Central memory CD8-positive, alpha-beta T cell (primary cell): ENCODE results near the gene PRCC.
A peak's percentile ranks its signal among the peaks of the same experiment; 100 is the strongest.

Experiments
- ATAC-seq: fragments of 150-1000 bp; cut with Tn5 transposase; replicated peaks from 2 replicates; pipeline ENCODE4 v1.10.0; 2022; ENCODE audit warnings: mild to moderate bottlenecking, moderate FRiP score, moderate number of reproducible peaks; ENCODE audit not compliant: poor library complexity, severe bottlenecking; ENCODE audit errors: extremely low read depth
- DNase-seq, 2 donors: peaks; one replicate each; pipeline ENCODE4 v3.0.0; 2021; ENCODE audit warnings: low spot score in 2 of 2
- H3K27ac Mint-ChIP-seq: one replicate; pipeline ENCODE4 v1.8.0; 2022; ENCODE audit warnings: low read depth, mild to moderate bottlenecking, moderate library complexity, mixed read lengths
- H3K27me3 Mint-ChIP-seq: one replicate; pipeline ENCODE4 v1.8.0; 2022; ENCODE audit warnings: mixed read lengths
- H3K36me3 Mint-ChIP-seq: one replicate; pipeline ENCODE4 v1.8.0; 2022; ENCODE audit warnings: mild to moderate bottlenecking, moderate library complexity, mixed read lengths; ENCODE audit not compliant: insufficient read depth
- H3K4me1 Mint-ChIP-seq: one replicate; pipeline ENCODE4 v1.8.0; 2022; ENCODE audit warnings: mixed read lengths
- H3K4me3 Mint-ChIP-seq: one replicate; pipeline ENCODE4 v1.8.0; 2022; ENCODE audit warnings: mild to moderate bottlenecking, moderate library complexity, mixed read lengths
- H3K9me3 Mint-ChIP-seq: one replicate; pipeline ENCODE4 v1.8.0; 2022; ENCODE audit warnings: mixed read lengths

PRCC gene

DNA sequence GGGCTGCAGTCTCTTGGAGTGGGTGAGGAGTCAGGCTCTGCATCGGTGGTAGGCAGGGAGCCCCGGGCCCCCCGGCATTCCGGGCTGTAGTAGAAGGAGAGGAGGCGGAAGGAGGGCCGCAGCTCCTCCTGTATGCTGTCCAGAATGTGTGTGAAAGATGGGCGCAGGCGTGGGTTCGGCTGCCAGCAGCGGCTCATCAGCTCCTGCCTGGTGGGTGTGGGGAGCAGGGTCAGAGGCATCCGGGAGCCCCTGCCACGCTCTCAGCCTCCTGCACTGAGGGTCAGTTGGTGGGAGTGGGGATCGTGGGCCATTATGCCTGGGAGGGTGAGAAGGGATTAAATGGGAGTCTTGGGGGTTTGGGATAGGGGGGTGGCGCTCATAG lies 73.6 kb downstream of the PRCC start:
- Mint-ChIP-seq H3K27me3 (peaks cover 72% of the 10 kb centered on the region), H3K9me3 (no peaks in the 10 kb centered on the region), H3K27ac (no peak overlapping the region), H3K4me3 (no peak overlapping the region), H3K4me1 (peaks cover 25% of the 10 kb centered on the region), H3K36me3 (peaks cover 6% of the 10 kb centered on the region)
- ATAC-seq (no peak), DNase-seq (no peak)

DNA sequence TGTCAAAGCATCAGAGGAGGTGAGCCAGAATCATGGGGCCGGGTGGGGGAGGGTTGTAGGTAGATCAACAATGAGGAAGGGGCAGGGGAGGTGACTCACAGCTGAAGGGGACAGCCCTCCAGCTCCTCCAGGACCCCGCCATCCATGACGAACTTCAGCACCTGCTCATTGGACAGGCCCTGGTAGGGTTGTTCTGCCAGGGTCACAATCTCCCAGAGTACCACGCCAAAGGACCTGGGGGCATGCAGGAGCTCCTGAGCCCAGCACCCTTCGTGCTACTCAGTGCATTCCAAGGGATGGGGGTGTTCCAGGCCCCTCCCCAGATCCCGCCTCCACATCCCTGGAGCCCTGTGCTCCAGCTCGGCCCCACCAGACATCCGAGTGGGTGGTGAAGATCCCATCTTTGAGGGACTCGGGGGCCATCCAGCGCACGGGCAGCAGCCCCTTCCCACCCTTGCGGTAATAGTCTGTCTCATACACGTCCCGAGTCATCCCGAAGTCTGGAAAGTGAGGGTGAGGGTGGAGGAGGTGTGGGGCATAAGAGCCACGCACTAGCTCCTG lies 74.0 kb downstream of the PRCC start:
- Mint-ChIP-seq H3K4me3 (no peak overlapping the region), H3K36me3 (peaks cover 6% of the 10 kb centered on the region), H3K9me3 (no peaks in the 10 kb centered on the region), H3K27ac (no peak overlapping the region), H3K4me1 (peaks cover 20% of the 10 kb centered on the region), H3K27me3 (peaks cover 76% of the 10 kb centered on the region)
- ATAC-seq (no peak), DNase-seq (no peak)

DNA sequence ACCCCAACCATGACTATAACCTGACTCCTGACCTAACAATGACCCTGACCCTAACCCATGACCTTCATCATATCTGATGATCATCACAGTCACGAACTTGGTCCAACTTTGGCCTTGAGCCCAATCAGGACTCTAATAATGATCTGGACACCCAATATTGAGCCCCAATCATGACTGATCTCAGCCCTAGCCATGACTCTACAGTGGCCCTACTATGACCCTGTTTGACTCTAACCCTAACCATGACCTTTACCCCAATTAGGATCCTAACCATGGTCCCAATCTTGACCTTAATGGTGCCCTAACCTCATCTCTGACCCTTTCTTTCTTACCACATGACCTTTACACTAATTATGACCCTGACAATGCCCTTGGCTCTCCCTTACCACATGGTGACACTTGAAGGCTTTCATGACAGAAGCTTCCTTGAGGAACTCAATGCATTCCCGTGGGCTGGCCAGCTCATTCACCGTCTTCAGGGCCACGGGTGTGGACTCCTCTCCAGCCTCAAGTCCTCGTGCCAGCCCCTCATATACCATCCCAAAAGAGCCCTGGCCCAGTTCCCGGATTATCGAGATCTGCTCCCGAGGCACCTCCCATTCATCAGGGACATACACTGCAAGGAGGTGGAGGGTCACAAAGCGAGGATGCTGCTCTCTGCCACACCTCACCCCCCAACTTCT lies 75.4 kb downstream of the PRCC start:
- peaks cover 88% of the 10 kb centered on the region for H3K27me3 Mint-ChIP-seq
- no peak overlapping the region for H3K27ac Mint-ChIP-seq
- peaks cover 6% of the 10 kb centered on the region for H3K36me3 Mint-ChIP-seq
- no peak for ATAC-seq
- H3K4me3 Mint-ChIP-seq, result no peak overlapping the region
- no peak for DNase-seq
- H3K9me3 Mint-ChIP-seq, result no peaks in the 10 kb centered on the region
- peaks cover 24% of the 10 kb centered on the region for H3K4me1 Mint-ChIP-seq

DNA sequence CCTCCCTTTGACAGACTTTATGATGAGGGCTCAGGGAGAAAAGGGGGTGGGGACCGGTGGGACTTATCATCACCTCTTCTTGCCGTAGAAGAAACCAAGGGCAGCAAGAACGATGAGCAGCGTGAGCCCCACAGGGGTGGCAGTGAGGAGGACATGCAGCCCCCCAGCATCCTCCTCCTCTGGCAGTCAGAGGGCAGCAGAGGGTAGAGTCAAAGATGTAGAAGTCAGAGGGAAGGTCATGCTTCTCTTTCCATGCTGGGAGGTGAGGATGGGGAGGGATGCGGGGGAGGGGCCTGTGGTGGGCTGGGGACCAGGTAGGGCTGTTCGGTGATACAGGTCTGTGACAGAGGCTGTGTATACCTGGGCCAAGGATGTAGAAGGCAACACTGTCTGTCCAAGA lies 76.8 kb downstream of the PRCC start:
- no peaks in the 10 kb centered on the region for H3K9me3 Mint-ChIP-seq
- no peak overlapping the region for H3K27ac Mint-ChIP-seq
- DNase-seq (no peak), ATAC-seq (no peak)
- H3K36me3 Mint-ChIP-seq, result peaks cover 9% of the 10 kb centered on the region
- no peak overlapping the region for H3K4me3 Mint-ChIP-seq
- peaks cover 29% of the 10 kb centered on the region for H3K4me1 Mint-ChIP-seq
- peaks cover 80% of the 10 kb centered on the region for H3K27me3 Mint-ChIP-seq

DNA sequence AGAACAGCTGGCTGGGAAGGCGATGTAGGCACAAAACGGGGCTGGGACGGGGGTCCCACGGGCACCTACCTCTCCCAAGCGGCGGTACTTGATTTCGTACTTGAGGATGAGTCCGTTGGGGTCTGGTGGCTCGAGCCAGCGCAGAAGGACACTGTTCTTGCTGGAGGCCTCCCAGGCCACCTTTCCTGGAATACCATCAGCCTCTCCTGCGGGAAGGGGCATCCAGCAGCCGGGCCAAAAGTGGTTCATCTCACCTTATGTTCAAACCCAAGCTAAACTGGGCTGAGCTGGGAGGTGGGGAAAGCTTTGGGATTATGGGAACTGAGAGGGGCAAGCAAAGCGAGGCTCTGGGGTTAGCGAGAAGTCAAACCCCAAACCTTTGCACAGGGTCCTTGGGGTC lies 77.3 kb downstream of the PRCC start:
- Mint-ChIP-seq H3K27me3 (peaks cover 77% of the 10 kb centered on the region), H3K4me1 (peaks cover 30% of the 10 kb centered on the region), H3K4me3 (peak overlapping the region; percentile 48), H3K9me3 (no peaks in the 10 kb centered on the region), H3K36me3 (peaks cover 8% of the 10 kb centered on the region), H3K27ac (no peak overlapping the region)
- ATAC-seq (no peak), DNase-seq (no peak)

DNA sequence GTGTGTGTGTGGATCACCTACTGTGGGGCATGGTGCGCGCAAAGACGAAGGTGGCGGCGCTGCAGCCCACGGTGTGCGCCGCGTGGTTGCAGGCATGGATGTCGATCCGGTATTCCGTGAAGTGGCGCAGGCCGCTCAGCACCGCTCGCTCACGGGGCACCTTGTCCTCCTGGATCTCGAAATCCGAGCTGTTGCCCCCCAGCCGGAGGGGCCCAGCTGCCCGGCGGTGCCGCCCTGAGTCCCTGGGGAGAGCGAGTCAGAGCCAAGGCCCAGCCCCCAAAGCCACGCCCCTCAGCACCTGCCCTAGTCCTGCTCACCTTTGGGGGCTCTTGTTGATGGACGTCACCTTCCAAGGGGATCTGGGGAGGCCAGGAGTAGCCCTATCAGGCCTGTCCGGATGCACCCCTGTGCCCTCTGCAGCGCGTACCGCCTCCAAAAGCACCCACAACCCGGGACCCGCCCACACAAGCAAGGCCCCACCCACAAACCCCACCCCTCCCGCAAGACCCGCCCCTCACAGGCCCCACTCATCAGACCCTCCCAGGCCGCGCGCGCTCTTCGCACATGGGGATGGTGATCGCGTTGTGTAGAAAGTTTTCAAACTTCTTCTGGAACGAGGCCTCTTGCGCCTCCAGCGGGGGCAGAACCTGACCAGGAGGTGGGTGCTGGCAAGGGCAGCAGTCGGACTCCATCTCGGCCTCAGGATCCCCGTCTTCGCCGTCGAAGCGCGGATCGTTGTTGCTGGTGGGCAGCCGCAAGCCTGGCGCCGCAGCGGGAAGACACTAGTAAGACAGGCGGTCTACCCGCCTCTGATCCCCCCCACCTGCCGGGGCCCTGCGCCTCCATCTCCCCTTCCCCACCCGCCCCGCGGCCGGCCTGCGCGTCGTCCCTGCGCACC lies 78.0 kb downstream of the PRCC start:
- no peaks in the 10 kb centered on the region for H3K9me3 Mint-ChIP-seq
- peaks cover 30% of the 10 kb centered on the region for H3K4me1 Mint-ChIP-seq
- DNase-seq (no peak), ATAC-seq (no peak)
- H3K27ac Mint-ChIP-seq, result no peak overlapping the region
- peak overlapping the region; percentile 48 for H3K4me3 Mint-ChIP-seq
- H3K36me3 Mint-ChIP-seq, result peaks cover 6% of the 10 kb centered on the region
- peaks cover 70% of the 10 kb centered on the region for H3K27me3 Mint-ChIP-seq

DNA sequence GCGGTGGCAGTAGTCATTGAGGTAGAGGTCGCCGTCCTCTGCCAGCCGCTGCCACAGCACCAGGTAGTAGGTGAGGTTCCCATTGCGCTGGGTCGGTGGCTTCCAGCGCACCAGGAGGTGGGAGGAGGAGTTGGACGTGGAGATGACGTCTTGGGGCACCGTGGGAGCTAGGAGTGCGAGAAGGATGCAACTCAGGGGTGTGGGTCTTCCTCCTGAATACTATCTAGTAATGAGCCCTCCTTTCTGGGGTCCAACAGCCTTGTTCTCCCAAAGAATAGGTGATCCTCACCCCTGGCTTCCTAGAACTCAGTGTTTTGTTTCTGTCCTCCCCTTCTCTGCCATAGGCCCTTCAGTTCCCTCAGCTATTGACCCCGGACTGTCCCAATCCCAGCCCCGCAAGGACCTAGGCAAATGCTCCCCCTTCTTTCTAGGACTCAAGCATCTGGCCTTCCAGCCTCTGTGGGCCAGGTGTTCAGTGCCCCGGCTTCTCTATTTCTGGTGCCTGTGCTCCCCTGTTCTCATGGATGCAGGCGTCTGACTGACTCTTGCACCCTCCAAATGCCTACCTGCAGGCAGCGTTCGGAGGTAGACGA lies 78.7 kb downstream of the PRCC start:
- peaks cover 30% of the 10 kb centered on the region for H3K4me1 Mint-ChIP-seq
- H3K4me3 Mint-ChIP-seq, result no peak overlapping the region
- H3K36me3 Mint-ChIP-seq, result peaks cover 5% of the 10 kb centered on the region
- ATAC-seq (no peak), DNase-seq (no peak)
- no peak overlapping the region for H3K27ac Mint-ChIP-seq
- H3K9me3 Mint-ChIP-seq, result no peaks in the 10 kb centered on the region
- H3K27me3 Mint-ChIP-seq, result peaks cover 63% of the 10 kb centered on the region

DNA sequence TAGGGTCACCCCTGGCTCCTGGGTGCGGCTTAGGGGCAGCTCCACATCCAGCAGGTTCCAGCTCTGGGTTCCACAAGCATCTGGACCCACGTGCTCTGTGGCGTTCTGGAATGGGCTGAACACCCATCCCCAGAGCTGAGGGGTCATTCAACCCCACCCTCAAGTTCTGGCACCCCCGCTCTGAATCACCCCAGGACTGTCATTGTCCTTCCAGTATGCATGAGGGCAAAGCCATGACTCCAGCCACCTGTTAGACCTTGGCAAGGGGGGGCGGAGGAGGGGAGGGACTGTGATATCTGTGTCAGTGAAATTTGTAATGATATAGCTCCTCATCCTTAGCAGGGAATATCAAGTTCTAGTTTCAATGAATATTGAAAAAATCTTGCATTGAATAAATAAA lies 79.3 kb downstream of the PRCC start:
- Mint-ChIP-seq H3K27me3 (peaks cover 57% of the 10 kb centered on the region), H3K4me1 (peaks cover 30% of the 10 kb centered on the region), H3K4me3 (no peak overlapping the region), H3K9me3 (no peaks in the 10 kb centered on the region), H3K36me3 (peaks cover 5% of the 10 kb centered on the region), H3K27ac (no peak overlapping the region)
- no peak for ATAC-seq
- DNase-seq, result no peak

- DNase-seq, result no peak
- peaks cover 47% of the 10 kb centered on the region for H3K27me3 Mint-ChIP-seq
- no peak overlapping the region for H3K27ac Mint-ChIP-seq
- no peak for ATAC-seq
- H3K9me3 Mint-ChIP-seq, result no peaks in the 10 kb centered on the region
- H3K4me3 Mint-ChIP-seq, result peak overlapping the region; percentile 55
- H3K36me3 Mint-ChIP-seq, result peaks cover 5% of the 10 kb centered on the region
- peaks cover 30% of the 10 kb centered on the region for H3K4me1 Mint-ChIP-seq
These were observed 80.5 kb downstream of the PRCC start for GRCh38 chr1:156847591-156848460.

DNA sequence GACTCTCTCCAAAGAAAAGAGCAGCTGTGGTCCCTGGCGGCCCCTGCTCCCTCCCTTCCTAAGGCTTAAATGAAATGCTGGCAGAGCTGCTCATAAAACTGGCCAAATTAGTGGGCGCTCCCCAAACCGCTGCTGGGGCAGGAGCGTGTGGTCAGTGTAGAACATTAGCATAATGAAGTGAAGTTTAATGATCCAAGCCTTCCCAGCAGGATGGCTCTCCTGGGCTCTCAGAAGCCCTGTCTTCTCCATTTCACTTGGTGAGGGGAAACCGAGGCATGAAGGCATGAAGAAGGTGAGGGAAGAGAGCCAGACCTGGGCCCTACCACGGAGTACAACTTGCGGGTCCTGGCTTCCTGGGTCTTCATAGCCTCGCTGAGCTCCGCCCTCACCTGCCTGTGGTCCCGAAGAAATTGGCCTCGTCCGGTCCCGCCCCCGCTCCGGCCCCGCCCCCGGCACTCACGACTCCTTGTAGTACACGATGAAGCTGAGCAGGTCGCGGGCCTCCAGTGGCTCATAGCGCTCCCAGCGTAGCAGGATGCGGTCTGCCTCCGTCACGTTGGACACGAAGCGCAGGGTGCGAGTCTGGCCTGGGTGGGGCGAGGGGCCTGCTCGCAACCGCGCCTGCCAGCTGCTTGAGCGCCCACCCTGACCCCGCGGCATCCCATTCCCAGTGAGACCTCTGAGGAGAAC lies 81.3 kb downstream of the PRCC start:
- Mint-ChIP-seq H3K27me3 (peaks cover 39% of the 10 kb centered on the region), H3K4me3 (peak overlapping the region; percentile 55), H3K36me3 (peaks cover 5% of the 10 kb centered on the region), H3K4me1 (peaks cover 30% of the 10 kb centered on the region), H3K9me3 (no peaks in the 10 kb centered on the region), H3K27ac (no peak overlapping the region)
- DNase-seq (peak in 1 of 2 donors; percentile 41), ATAC-seq (peak; percentile 85)

DNA sequence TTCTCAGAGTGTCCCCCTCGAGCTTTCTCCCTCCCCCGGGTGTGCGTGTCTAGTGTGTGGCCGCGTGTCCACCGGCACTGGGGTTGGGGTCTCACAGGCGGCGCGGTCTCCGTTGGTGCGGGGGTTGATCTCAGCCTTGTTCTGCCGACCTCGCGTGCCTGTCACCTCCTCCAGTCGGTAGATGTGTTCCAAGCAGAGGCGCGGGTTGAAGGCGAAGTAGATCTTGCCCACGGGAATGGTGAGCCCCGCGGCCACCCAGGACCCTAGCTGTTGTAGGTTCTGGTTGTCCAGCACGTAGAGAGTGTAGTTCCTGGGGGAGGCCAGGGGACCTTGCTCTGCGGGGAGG lies 81.8 kb downstream of the PRCC start:
- Mint-ChIP-seq H3K4me1 (peaks cover 26% of the 10 kb centered on the region), H3K4me3 (peak overlapping the region; percentile 55), H3K36me3 (peaks cover 5% of the 10 kb centered on the region), H3K27me3 (peaks cover 34% of the 10 kb centered on the region), H3K27ac (no peak overlapping the region), H3K9me3 (no peaks in the 10 kb centered on the region)
- DNase-seq (no peak), ATAC-seq (no peak)
